Gastrocnemius medialis (tissue), 4 donors: ENCODE measurements around the gene PTPRJ. TPM values are rescaled to one million over a fixed set of nuclear protein-coding genes. Genes with fewer than 3 reads are reported as not detected.

ENCODE experiments used
- ATAC-seq, 2 donors: fragments of 150-250 bp; one replicate each; pipeline ENCODE4 v1.9.1; 2016
- DNase-seq, 2 donors: peaks; one replicate each; pipeline ENCODE4 v3.0.0-alpha.2; 2019
- H3K27ac ChIP-seq, 4 donors: fragments of 200-600 bp; sonication (generic); 1 replicate in 1 of 4; 2 replicates in 3 of 4; pipeline ENCODE4 v1.5.1; 2016 to 2018; ENCODE audit warnings: mild to moderate bottlenecking in 2 of 4, moderate library complexity in 1 of 4
- H3K27me3 ChIP-seq, 3 donors: fragments of 200-600 bp; sonication (generic) in 2 of 3; 1 replicate in 1 of 3; 2 replicates in 2 of 3; pipeline versions ENCODE4 v1.5.1 to v1.6.0; 2016 to 2019; ENCODE audit warnings: mild to moderate bottlenecking in 1 of 3, moderate library complexity in 1 of 3
- H3K36me3 ChIP-seq, 2 donors: fragments of 200-600 bp; sonication (generic) in 1 of 2; one replicate each; pipeline ENCODE4 v1.5.1; 2017 to 2018
- H3K4me1 ChIP-seq, 2 donors: fragments of 200-600 bp; sonication (generic) in 1 of 2; one replicate each; pipeline ENCODE4 v1.5.1; 2016 to 2017; ENCODE audit warnings: mild to moderate bottlenecking in 2 of 2
- H3K4me3 ChIP-seq, 4 donors: fragments of 200-600 bp; sonication (generic) in 3 of 4; 1 replicate in 1 of 4; 2 replicates in 3 of 4; pipeline ENCODE4 v1.5.1; 2016 to 2019; ENCODE audit warnings: mild to moderate bottlenecking in 2 of 4
- H3K9me3 ChIP-seq, 3 donors: fragments of 200-600 bp; sonication (generic) in 2 of 3; 1 replicate in 1 of 3; 2 replicates in 2 of 3; pipeline ENCODE4 v1.5.1; 2016 to 2019
- POLR2A ChIP-seq, 2 donors: fragments of 450-650 bp; IDR thresholded peaks; one replicate each; pipeline ENCODE4 v1.6.1; 2017; ENCODE audit warnings: antibody characterized with exemption in 2 of 2, mild to moderate bottlenecking in 2 of 2, moderate library complexity in 2 of 2
- in situ Hi-C, 4 donors: fragments of 200-750 bp; cut with MboI; loops; one replicate each; pipeline versions ENCODE4 v1.15.0 to v1.8.0; 2017; ENCODE audit warnings: low sequenced_read_pairs in 4 of 4
- intact Hi-C: fragments of 100-400 bp; cut with DNase I; formaldehyde crosslinking; loops from one replicate; pipeline ENCODE4 v1.15.1; 2023; ENCODE audit warnings: low total_unique reads
- total RNA-seq, 4 donors: library from RNA; depleted of rRNA; stranded (reverse); fragments of >200 nt; gene quantifications; one replicate each; pipeline versions ENCODE4 v1.1.0 to v1.2.3, GENCODE V29; 2016
- TF ChIP-seq, protein P1 (sequence below), 5 experiments: fragments of 450-650 bp in 3 of 5; fragments of 200-600 bp in 2 of 5; sonication (generic) in 2 of 5; IDR thresholded peaks in 4 of 5; conservative IDR thresholded peaks in 1 of 5; 1 replicate in 4 of 5; 2 replicates in 1 of 5; pipeline ENCODE4 v1.5.1; 2016 to 2019; ENCODE audit warnings: antibody characterized with exemption in 5 of 5, mild to moderate bottlenecking in 3 of 5, moderate library complexity in 3 of 5

The PTPRJ gene
- total RNA-seq, 4 donors from 2014 or later = 5.4 to 9.0 (median 5.6) TPM

DNA sequence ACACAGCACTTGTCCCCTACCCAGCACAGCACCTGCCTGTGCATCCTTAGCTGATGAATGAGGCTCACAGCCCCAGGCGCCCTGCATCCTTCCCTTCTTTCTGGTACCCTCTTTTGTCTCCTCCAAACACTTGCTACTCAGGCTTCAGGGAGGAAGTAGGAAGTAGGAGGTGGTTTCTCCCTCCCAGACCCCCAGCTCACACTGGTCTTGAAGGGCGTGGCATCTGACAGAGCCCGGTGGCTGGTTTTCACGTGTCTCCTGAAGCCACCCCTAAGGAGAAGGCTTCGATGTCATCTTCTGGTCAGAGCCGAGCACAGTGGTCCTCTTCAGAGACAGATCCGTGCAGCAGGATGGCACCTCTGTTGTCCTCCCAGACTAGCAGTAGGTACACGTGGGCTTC, 109.8 kb downstream of the PTPRJ start:
- ATAC-seq (no peak), DNase-seq (no peak)
- no peaks in the 10 kb centered on the region for H3K36me3 ChIP-seq
- H3K27ac ChIP-seq = no peak overlapping the region
- no peaks in the 10 kb centered on the region for H3K9me3 ChIP-seq
- TF ChIP-seq POLR2A (IDR thresholded peaks at IDR 0.05) = no peak
- TF ChIP-seq, protein P1, sequence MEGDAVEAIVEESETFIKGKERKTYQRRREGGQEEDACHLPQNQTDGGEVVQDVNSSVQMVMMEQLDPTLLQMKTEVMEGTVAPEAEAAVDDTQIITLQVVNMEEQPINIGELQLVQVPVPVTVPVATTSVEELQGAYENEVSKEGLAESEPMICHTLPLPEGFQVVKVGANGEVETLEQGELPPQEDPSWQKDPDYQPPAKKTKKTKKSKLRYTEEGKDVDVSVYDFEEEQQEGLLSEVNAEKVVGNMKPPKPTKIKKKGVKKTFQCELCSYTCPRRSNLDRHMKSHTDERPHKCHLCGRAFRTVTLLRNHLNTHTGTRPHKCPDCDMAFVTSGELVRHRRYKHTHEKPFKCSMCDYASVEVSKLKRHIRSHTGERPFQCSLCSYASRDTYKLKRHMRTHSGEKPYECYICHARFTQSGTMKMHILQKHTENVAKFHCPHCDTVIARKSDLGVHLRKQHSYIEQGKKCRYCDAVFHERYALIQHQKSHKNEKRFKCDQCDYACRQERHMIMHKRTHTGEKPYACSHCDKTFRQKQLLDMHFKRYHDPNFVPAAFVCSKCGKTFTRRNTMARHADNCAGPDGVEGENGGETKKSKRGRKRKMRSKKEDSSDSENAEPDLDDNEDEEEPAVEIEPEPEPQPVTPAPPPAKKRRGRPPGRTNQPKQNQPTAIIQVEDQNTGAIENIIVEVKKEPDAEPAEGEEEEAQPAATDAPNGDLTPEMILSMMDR (IDR thresholded peaks at IDR 0.05 in 4 of 5, conservative IDR thresholded peaks at IDR 0.05 in 1 of 5) = no peak
- peaks cover 9 to 28% of the 10 kb centered on the region in 2 donors for H3K4me1 ChIP-seq
- in situ Hi-C loops = no loop called here
- H3K4me3 ChIP-seq = no peak overlapping the region
- no peaks in the 10 kb centered on the region for H3K27me3 ChIP-seq
- intact Hi-C loops = no loop called here

DNA sequence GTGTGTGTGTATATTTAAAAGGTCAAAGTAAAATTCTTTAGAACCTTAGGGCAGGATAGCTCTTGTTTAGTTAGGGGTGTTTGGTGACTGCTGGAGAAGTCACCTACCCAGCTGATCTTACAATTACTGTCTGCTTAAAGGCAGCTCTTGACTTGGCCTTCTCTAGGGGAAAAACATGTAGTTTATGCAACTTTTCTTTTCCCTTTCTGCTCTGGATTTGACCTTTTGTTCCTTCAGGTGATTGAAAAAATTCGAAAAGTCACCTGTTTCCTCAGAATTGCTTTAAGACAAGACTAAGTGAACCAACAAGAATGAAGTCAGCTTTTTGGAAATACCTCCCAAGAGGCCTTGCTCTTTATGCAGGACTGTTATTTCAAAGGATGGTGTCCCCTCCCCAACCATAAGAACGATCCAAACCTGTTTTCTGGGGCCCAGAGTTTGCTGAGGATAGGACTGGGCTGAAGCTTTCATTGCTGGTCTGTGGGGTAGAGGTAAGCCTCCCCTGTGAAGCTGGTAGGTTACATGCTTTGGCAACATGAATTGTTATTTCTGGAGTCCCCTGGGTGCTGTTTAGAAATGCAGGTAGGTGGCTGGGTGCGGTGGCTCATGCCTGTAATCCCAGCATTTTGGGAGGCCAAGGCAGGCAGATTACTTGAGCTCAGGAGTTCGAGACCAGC, 111.2 kb downstream of the PTPRJ start:
- intact Hi-C loops (no loop called here), in situ Hi-C loops (no loop called here)
- no peaks in the 10 kb centered on the region for H3K9me3 ChIP-seq
- no peak overlapping the region for H3K27ac ChIP-seq
- no peak for TF ChIP-seq POLR2A (IDR thresholded peaks at IDR 0.05)
- TF ChIP-seq, protein P1 (IDR thresholded peaks at IDR 0.05 in 4 of 5, conservative IDR thresholded peaks at IDR 0.05 in 1 of 5) = no peak
- no peak for ATAC-seq
- no peaks in the 10 kb centered on the region for H3K36me3 ChIP-seq
- H3K27me3 ChIP-seq = no peaks in the 10 kb centered on the region
- no peak for DNase-seq
- H3K4me3 ChIP-seq = no peak overlapping the region
- peaks cover 9 to 36% of the 10 kb centered on the region in 2 donors for H3K4me1 ChIP-seq

DNA sequence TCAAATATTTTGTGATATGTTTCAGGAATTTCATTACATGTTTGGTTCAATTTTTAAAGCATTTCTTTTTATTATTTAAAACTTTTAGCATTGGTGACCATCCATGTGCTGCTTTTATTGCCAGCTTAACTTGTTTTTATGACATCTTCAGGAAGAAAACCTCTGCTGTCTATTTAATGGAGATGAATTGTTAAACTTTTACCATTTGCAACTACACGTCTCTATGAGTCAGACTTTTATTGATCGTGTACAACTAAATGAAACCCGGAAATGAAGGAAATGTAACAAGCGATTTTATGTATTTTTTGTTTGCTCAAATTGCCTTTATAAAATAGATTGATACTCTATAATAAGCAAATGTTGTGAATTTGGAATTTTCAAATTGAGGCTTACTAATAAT, 113.0 kb downstream of the PTPRJ start:
- intact Hi-C loops (no loop called here), in situ Hi-C loops (no loop called here)
- no peaks in the 10 kb centered on the region for H3K36me3 ChIP-seq
- no peaks in the 10 kb centered on the region for H3K9me3 ChIP-seq
- DNase-seq = no peak
- H3K27ac ChIP-seq = no peak overlapping the region
- peaks cover 4 to 34% of the 10 kb centered on the region in 2 donors for H3K4me1 ChIP-seq
- ATAC-seq = no peak
- no peak overlapping the region for H3K4me3 ChIP-seq
- no peak for TF ChIP-seq POLR2A (IDR thresholded peaks at IDR 0.05)
- TF ChIP-seq, protein P1 (IDR thresholded peaks at IDR 0.05 in 4 of 5, conservative IDR thresholded peaks at IDR 0.05 in 1 of 5) = no peak
- H3K27me3 ChIP-seq = no peaks in the 10 kb centered on the region

DNA sequence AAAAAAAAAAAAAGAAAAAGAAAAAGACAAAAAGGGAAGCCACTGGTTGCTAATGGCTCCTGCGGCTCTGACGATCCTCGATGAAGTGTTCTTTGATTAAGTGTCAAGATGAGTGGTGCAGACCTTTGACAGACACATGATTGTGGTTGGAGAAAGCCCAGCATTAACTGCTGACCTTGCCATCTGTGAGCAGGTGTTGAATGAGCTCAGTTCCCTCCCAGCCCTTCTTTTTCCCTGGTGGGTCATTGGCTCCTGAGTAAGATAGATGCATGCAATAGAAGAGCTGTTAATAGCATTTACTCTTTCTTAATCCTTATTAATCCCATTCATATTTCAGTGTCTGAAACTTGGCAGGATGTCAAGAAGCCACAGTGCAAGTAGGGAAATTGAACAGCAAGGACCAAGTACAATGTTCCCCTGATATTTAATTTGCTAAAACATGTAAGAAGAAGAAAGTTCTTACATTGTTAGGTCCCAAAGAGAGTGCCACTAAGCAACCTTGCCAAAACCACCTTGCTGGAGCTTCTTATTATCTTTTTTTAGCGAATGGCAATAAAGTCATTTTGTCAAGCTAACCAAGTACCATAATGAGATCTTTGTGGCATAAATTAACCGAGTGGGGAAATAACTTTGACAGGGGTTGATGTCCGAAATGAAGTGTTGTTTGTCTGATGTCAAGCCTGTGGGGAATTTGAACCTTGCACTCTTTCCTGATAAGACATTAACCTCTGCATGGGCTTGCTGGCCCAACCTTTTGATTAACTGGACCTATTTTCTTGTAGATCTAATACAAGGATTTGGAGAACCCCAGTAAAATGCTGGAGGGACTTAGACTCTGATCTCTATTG, 113.7 kb downstream of the PTPRJ start:
- intact Hi-C loops = no loop called here
- Histone ChIP-seq H3K9me3 (no peaks in the 10 kb centered on the region), H3K4me3 (no peak overlapping the region), H3K27ac (no peak overlapping the region), H3K27me3 (no peaks in the 10 kb centered on the region), H3K36me3 (no peaks in the 10 kb centered on the region), H3K4me1 (peaks cover 0 to 29% of the 10 kb centered on the region in 2 donors)
- ATAC-seq (peak; percentile 81 to 92), DNase-seq (peak; percentile 31 to 53)
- in situ Hi-C loops = no loop called here
- TF ChIP-seq POLR2A (IDR thresholded peaks at IDR 0.05) = no peak
- TF ChIP-seq, protein P1 (IDR thresholded peaks at IDR 0.05 in 4 of 5, conservative IDR thresholded peaks at IDR 0.05 in 1 of 5) = no peak
